Subcutaneous adipose tissue (tissue), 4 donors: ENCODE results near the gene GNL3L. TPM values are rescaled to one million over a fixed set of nuclear protein-coding genes. Genes with fewer than 3 reads are reported as not detected.

ENCODE experiments used
- CTCF ChIP-seq: fragments of 450-650 bp; IDR thresholded peaks from one replicate; pipeline ENCODE4 v1.5.1; 2016; ENCODE audit warnings: low read depth, mild to moderate bottlenecking, control low read depth, antibody characterized with exemption, moderate library complexity
- total RNA-seq, 4 donors: library from RNA; depleted of rRNA; stranded (reverse); fragments of >200 nt; gene quantifications; one replicate each; pipeline ENCODE4 v1.1.0, GENCODE V29; 2016

Gene GNL3L
- total RNA-seq = 10 to 100 TPM; 18.6 to 34.7 (median 19.9) TPM

GRCh38 chrX:54529552-54530356, at the start of gene GNL3L:
TSS of gene GNL3L (plus strand) at chrX:54530219. CDS start at chrX:54532567, 2,348 bp downstream.
- no peak for TF ChIP-seq CTCF

DNA sequence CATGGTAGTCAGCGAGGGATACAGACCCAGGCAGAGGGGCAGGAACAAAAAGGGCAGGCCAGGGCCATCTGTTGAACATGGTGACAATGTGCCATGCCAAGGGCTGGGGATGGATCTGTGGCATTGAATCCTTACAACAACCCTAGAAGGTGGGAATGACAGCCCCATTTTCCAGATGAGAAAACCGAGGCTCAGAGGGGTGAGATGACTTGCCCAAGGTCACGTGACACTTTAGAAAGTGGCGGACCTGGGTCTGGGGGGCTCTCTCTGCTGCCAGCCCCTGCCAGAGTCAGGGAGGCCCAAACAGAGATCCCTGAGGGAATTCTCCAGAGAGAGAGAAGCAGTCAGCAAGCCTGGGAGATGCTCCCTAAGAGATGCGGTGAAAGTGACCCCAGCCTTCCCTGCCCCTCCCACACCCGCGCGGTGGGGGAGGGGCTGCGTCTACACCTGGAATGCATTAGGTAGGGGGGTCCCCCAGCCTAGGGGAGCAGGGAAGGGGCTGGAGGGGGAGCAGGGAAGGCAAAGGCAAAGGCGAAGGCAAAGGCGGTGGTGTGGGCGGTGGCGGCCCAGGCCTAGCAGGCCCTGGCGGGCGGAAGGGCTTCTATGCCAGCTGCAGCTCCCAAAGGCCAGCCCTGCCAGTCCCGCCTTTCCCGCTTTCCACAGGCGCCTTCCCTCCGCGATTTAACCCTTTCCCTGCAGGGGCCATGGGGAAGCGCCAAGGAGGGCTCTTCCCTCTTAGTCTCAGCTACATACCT, 47.0 kb upstream of the GNL3L start:
- TF ChIP-seq CTCF = no peak

DNA sequence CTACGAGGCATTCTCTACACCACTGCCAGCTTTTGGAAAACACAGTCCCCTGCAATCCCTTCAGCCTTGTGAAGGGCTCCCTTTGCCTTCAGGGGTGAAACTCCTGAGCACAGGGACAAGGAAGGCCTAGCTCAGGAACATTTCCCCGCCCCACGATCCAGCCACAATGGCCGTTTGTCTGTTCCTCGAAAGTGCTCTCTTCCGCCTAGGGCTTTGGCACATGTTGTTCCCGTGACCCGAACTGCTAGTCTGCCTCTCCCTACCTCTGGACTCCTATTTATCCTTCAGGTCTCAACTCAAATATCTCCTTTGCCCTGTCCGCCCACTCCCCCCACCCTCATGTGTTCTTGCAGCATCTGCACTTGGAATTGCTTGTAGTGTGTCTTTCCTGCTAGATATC, 46.1 kb upstream of the GNL3L start:
- TF ChIP-seq CTCF = no peak

DNA sequence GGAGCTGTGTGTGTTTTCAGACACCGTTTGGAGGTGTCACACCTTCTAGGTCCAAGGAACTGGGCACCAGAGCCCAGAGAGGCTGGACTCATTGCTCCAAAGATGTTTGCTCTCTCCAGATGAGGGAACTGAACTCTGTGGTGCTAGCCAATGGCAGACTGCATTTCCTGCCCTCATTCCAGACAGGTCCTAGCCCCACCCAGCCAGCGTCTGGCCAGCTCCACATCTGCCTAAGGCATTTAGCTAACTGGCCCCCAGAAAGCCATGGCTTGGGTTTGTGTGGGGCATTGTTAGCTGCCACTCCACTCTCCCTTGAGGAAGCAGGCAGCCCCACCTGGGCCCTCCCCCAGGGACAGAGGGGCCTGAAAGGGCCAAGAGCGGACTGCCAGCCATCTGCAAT, 45.4 kb upstream of the GNL3L start:
- no peak for TF ChIP-seq CTCF

GRCh38 chrX:54492340-54492739, 37.7 kb upstream of the GNL3L start:
- TF ChIP-seq CTCF = no peak

DNA sequence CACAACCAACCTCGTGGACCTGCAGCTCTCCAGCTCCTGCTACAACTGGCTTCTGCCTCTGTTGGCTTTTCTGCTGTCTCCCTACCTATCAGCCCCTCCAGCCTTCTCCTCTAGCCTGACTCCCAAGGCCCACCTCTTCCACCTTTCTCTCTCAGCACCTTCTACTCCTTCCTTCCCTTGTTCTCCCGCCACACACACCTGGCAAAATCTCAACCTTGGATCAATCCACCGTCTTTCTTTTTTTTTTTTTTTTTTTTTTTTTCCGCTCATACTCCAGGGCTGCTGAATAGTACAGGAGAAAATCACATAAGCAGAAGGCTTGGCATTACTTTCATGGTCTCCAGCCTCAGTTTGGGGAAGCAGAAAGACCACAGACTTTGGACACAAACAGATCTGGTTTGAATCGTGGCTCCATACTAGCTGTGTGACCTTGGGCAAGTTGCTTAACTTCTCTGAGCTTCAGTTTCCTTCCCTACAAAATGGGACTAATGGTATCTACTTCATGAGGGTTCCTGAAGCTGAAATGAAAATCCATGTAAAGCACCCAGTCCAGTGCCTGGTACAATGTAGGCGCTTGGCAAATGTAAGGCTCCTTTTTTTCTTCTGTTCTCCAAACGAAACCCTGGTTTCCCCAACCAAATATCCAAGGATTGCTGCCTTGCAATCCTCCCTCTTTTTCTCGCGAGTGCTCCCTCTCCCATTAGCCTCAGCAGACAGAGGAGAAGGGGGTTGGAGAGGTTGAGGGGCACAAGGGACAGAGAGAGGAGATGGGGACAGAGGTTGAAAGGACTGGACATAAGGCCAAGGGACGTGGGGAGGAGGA, 35.6 kb upstream of the GNL3L start:
- no peak for TF ChIP-seq CTCF
